ENCODE results near the gene ARL2.

GRCh38 chr11:65066315-65066714, 52.4 kb downstream of the ARL2 start:
- no peak for TF ChIP-seq CTCF (IDR thresholded peaks at IDR 0.05)
- no peak for TF ChIP-seq POLR2A (IDR thresholded peaks at IDR 0.05)
